Measurements from ENCODE around the gene PSMD5.
A peak's percentile ranks its signal among the peaks of the same experiment; 100 is the strongest.

Gene PSMD5

DNA sequence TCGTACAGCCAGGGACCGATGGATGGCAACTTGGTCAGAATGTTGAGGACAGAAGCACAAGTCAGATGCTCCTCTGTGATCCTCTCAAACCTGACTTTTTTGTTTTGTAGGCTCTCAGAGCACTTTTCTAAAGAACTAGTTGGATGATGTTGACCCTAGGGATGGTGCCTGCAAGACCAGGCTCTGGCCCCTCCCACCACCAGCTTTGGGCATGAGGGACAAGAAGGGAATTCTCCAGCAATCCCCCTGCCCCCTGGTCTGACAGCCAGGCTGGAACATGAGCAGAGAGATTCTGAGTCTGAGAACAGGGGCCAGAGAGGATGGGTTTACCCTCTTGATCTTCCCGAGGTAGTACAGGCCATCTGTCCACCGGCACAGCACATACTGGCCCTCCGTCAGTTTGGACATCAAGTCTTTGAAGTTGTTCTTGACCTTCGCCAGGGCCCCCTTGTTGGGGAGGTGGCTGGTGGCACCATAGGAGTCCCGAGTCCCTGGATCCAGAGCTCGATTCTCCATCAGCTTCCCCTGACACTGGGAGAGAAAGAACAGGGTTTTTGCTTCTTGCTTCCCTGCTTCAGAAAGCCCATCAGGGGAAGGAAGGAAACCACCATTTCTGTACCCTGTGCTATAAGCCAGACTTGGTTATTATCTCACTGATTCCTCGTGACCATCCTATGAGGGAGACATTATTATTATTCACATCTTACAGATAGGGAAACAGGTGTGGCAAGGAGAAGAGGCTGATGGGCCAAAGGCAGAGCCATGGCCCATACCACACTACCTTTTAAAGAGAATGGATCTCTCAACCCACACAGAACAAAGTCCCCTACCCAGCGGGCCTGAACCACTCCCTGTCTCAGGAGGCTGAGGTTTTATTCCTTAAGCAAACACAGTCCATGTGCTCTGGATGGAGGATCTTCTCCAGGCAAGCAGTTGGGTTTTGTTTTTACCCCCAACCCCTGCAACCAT, 31.8 kb upstream of the PSMD5 start:
- no peak for DNase-seq

DNA sequence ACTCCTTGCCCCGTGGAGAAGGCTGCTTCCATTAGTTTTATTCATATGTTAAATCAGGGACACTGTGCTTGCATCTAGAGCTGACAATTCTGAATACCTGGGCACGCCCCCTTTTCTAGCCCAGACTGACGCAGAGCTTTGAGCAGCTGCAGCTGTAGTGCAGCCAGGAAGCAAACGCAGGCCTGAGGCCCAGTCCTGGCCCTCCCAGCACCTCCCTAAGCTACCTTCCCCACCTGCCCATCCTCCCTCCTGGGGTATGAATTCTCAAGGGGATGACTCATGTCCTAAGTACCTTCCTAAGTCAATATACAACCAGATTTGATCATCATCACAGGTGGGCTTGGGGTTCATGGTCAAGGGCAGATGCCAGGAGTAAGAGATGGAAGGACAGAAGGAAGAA, 30.8 kb upstream of the PSMD5 start:
- DNase-seq = no peak

DNA sequence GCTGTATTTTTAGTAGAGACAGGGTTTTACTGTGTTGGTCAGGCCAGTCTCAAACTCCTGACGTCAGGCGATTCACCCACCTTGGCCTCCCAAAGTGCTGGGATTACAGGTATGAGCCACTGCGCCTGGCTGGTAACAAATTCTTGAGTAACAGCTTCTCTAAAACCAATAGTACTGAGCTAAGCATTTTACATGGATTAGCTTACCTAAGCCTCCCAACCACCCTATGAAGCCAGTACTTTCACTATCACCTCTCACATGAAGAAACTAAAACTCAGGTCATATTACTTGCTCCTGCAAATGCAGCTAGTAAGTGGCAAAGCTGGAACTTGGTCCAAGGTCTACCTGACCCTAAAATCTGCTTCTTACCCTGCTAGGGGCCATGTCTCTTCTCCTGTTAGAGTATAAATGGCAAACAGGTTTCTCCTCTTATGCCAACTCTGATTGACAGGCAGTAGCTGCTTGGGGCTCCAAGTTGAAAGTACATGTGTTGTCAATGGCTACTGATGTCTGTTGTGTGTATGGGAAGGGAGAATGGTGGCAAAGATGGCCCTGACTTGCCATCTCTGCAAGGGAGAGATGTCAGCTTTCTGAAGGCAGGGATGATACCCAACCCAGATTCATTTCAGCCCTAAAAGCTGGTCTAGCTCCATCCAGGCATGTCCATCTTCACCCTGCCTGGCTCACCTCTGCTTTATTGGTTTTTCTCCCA, 30.2 kb upstream of the PSMD5 start:
- DNase-seq = no peak

DNA sequence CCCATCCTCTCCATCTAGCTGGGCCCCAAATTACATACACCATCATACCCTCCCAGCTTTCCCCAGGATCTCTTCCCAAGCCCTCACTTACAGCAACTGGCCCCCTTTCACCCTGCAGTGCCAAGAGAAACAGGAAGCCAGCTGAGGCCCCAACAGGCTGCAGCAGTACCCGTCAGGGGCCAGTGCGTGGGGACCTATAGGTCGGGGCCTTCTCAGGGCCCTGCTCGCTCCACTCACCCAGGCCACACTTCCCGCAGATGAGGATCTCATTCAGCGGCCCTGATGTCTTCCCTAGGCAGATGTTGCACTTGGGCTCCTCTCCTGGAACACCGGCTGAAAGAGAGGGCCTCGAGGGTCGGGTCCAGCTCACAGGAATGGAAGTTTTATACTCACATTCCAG, 27.5 kb upstream of the PSMD5 start:
- DNase-seq = no peak

DNA sequence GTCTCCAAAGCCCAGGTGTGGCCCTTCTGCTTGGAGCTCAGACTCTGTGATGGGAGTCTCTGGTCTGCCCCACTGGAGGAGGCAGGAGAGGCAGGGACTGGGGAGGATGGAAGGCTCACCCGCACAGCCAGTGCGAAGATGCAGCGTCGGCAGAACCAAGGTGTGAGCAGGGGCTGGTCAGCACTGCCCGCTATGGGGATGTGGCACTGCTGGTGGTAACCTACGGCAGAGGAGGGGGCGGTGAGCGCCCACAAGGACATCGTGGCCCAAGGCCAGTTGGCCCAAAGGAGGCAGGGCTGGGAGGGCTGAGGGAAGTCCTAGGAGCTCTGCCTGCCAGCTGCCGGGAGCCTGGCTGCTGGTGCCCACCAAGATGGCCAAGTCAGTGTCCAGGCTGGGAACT, 27.0 kb upstream of the PSMD5 start:
- DNase-seq = no peak

DNA sequence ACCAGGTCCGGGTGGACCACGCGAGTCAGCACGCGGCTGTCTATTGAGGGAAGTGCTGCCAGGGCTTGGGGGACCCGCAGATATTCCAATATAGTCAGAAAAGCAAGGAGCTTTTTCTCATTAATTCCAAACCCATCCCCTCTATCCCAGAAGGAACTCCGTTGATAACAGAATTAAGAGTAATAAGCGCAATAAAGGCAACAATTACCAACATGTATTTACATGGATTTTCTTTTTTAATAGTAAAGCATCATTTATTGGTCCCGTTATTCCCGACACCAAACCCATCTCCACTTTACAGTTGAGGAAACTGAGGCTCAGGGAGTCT, 26.6 kb upstream of the PSMD5 start:
- no peak for DNase-seq

DNA sequence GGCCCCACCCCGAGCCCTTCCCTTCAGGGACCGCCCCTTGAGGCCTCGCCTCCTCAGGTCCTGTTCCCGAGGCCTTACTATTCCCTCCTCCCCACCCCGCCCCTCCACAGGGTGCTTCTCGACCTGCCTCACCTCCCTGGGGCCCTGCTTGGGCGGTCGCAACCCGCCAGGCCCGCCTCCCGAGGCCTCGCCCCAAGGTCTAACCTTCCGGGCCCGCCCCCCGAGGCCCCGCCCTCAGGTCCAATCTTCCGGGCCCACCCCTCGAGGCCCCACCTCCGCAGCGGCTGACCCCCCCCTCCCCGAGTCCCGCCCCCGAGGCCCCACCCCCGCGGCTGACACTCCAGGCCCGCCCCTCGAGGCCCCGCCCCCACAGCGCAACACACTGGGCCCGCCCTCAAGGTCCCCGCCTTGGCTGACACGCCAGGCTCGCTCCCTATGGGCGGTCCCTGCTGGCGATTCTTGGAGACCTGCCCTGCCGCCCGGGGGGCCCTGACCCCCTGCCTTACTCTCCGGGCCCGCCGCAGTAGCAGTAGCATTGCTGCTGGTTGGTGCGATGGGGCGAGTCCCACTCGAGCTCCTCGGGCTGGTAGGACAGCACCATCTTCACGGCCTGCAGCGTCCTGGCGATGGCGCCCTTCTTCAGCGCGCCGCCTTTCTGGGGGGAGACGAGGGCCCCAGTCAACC, 26.1 kb upstream of the PSMD5 start:
- peak; percentile 97 for DNase-seq

DNA sequence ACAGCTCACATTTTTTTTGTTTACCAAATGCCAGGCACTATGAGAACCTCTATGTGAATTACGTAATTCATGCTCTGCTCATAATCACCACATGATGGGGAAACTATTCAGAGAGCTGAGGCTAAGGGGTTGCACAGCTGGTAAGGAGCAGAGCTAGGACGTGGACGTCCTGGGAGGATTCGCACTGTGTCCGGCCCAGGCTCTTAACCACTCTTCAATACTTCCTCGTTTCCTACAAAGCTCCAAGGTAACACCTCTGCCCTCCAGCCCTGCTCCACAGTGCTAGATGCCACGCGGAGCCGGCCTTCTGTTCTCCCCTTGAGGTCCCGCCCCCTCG, 25.6 kb upstream of the PSMD5 start:
- no peak for DNase-seq

DNA sequence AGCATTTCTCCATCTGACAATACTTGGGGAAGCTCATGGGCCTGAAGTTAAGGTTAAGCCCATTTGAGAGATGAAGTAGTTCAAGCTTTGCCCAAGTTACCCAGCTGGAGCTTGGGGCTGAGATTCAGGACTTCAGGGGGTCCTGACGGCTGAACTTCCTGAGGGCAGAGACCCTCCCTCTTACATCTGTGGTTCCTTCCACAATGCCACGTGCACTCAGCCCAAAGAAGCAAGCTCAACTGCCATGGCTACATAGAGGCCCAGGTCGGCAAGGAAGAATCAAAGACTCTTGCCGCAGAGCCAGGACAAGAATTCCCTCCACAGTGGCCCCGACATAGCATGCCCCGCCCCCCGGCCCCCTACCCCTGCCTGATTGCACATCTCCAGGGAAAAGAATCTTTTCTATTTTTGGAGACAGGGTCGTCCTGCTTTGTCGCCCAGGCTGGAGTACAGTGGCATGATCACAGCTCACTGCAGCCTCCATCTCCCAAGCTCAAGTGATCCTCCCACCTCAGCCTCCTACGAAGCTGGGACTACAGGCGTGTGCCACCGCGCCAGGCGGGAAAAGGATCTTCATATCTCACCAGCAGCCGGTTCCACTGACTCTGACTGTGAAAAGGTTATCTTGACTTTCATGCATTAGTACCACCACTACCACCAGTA, 25.1 kb upstream of the PSMD5 start:
- no peak for DNase-seq

DNA sequence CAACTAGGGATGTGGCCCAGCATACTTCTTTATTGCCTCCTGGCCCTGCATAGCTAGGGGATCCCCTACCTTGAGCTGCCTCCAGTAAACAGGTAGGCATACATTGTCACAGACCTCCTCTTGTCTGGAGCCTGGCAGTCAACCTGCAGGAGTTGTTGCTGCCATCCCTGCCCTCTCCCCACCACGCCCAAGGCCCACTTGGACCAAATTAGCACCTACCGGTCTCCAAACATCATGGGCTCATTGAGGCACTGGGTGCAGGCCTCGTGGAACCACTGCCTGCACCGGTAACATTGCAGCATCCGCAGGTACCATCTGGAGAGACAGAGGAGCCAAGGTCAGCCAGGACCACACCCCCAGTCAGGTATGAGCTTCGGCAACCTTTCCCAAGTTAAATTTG, 23.9 kb upstream of the PSMD5 start:
- DNase-seq = no peak

DNA sequence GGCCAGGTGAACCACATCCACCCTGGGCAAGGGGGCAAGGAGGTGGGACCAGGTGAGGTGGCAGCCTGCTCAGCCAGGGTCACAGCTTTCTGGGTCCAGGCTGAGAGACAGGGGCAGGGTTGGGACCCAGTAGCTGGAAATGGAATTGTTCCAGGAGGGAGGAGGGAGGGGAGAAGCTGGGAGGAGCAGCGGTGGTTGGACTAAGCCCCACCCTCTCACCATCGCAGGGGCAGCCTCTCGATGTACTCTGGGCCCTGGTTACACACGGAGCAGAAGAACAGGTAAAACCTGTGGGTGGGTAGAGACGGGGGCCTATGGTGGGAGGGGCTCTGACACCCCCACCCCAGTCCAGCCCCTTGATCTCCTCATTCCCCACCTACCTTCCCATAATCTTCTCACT, 23.1 kb upstream of the PSMD5 start:
- no peak for DNase-seq

DNA sequence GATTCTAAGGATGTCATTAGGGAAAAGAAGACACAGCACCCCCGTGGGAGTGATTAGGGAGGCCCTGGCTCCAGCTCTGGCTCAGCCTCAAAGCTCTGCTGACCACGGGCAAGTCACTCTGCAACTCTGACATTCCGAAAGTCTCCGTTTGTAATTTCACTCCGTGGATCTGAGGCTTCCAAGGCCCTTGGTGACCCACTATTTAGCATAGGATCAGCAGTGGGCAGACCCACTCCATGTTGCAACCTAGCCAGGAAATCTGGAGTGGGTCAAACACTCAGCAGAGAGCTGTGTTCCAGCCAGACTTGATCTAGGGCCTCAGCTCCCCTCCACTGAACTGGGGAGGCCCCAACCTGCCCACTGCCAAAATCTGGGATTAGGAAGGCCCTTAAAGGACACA, 22.5 kb upstream of the PSMD5 start:
- DNase-seq = no peak

DNA sequence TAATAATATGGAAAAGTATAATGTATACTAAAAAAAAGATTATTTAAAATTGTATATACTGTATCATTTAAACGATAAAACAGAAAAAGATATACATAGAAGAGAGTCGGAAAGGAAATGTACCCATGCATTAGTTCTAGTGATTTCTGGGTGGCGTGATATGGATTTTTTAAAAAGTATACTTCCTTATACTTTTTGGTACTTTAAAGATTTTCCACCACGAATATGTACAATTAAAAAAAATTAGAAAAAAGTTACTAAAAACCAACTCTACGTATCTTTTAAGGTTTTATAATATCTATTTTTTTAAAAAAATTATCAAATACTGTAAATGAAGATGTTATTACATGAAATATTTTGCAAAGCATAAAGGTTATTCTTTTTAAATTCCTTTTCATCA, 22.0 kb upstream of the PSMD5 start:
- no peak for DNase-seq

DNA sequence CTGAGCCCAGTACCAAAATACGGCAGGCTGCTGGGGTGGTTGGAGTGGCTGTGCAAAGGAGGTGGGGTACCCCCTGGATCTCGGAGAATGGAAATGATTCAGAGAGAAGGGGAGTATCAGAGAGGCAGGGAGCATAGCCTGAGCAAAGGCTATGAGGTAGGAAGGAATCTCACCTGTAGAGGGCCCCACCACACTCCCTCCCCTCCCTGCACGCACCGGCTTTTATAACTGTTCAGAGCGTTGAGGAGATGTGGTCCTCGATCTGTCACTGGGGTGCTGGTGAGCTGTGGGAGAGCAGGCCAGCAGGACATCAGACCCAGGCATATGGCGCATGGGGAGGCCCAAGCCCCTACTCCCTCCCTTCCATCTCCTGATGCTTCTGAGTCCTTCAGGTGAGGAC, 21.1 kb upstream of the PSMD5 start:
- DNase-seq = no peak

DNA sequence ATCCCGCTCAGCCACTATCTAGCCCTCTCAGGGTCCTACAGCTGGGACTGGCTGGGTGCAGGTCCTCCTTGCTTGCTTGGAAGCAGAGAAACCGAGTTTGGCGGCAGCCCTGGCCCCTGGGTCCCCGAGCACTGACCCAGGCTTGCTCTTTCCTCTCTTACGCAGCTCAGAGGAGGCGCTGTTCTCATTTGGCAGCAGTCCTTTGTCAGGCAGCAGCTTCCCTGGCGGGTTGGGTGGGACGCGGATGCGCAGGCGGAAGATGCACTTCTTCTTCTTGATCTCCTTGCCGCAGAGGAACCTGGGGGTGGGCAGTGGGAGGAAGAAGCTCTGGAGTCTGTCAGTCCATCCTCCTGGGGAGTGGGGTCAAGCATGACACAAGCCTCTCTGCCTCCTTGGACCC, 19.7 kb upstream of the PSMD5 start:
- DNase-seq = no peak

DNA sequence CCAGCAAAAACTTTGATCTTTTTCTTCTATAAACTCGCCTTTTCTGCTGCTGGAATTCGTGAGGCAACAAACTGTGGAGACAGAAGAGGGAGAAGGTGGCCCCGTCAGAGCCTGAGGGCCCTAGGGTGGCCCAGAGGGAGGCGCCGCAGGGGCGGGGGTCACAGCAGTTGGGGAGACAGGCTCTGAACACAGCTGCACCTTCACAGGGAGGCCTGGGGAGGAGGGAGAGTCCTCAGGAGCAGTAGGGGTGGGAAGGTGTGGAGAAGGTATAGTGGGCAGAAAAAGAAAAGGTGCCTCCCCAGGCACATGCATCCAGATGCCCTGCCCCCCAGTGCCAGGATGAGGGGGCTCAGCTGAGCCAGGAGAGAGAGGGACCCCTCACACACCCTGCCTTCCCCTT, 19.2 kb upstream of the PSMD5 start:
- DNase-seq = no peak

DNA sequence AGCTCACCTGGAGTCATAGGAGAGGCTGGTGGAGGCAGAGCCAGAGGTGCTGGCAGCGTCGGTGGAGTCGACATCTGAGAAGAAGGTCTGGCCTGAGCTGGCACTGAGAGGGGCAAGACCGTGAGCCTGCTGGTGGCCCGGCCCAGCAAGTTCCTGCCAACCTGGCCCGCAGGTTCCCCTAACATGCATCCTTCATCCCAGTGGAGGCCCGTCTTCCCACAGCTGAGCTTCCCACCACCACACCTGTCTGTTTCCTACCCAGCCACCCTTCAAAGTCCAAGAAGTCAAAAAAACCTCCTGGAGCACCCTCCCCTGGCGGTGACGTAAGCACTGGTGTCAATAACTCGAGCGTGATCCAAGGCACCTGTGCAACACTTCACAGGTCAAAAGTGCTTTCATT, 17.4 kb upstream of the PSMD5 start:
- DNase-seq = no peak

DNA sequence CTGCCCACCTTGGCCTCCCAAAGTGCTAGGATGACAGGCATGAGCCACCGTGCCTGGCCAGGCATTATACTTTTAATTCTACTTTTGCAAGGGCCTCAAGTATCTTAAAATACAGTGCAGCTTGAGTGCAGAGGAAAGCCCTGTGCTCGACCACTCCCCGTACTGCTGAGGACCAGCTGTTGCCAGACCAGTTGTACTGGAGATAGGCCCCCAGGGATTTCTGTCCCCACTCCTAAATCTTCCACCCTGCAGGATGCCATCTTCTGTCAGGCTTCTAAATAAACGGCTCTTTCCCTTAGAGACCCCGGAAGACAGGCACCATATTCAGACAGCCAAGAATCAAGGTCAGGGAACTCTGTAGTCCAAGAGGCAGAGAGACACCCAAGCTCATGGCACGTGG, 16.6 kb upstream of the PSMD5 start:
- DNase-seq = no peak

DNA sequence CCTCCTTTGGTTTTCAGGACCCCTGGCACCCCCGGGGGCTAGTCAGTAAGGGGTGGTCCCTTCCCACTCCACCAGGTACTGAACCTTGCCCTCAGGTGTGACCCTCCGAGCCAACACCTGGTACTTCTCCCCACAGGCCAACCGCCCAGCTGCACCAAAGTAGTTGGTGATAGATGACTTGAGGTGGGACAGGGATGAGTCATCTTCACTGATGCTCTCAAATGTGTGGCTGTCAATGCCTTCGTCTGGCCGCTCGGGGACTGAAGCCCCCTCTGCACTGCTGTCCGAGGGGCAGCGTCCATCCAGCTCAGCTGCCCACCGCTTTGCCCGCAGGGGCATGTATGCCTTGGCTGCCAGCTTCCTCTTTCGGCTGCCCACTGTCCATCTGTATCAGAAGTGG, 15.2 kb upstream of the PSMD5 start:
- DNase-seq = no peak

DNA sequence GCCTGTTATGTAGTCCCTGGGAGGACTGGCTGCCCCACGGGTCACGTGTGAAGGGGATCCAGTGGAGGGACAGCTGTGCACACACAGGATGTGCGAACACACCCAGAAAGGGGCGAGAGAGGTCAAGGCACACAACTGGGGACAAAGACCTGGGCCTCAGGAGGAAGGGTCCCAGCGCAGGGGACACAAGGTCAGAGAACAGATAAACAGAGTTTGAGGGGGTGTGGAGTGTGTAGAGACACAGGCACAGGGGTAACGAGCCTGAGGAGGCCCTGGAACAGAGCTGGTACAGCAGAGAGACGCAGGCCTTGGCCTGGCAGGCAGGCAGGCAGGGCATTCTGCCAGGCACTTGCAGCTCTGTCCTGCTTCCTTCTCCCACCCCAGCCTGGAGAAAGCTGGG, 14.8 kb upstream of the PSMD5 start:
- no peak for DNase-seq

DNA sequence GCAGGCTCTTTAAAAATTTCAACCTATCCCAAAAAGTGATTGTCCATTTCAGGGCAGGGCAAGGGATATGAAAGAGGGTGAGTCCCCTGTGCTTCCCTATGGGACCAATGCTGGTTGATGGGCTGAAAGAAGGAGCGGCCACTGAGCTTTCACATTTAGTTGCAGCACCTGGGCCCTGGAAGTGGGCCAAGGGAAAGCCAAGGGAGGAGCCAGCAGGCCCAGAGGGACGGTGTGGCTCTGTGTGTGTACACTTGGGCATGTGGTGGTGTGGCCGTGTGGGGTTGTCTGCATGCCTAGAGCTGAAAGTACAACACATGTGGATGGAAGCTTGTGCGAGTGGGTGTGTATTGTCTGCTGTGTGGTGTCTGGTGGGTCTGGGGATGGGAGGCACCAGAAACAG, 14.0 kb upstream of the PSMD5 start:
- no peak for DNase-seq

DNA sequence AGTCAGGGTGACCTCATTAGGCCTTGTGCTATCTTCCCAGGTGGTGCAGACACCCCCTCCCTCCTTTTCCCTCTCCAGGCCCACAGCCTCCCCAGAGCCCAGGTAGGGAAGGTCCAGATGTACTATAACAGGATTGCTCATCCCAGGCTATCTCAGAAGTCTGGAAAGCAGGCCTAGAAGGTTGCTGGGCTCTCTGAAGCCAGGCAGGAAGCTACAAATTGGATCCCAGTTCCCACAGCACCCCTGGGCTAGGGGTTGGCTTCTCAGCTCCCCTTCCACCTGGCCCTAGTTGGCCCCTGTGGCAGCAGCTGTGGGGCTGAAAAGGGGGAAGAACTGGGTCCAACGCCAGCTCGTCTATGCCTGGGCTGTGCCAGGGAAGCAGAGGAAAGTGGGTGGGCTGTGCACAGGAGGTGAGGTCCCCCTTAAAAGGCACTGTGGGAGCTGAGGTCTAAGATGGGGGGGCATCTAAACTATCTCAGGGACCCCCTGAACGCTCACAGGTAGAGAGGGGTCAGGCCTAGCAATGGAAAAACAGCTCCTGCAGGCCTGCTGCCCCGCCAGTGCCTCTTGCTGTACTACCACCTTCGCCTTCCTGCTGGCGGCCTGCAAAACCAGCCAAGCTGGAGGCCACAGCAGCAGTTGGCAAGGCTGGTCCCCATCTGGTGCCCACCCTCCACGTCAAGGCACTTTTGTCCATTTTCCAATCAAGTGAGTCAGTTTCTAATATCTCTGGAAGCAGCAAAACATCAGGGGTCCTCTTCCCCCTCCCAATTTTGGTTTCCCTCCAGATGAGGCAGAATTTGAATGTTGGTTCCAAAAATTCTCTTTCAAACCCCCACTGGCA, 13.3 kb upstream of the PSMD5 start:
- no peak for DNase-seq

Measured in activated T-cell treated with anti-CD3 and anti-CD28 coated beads, Interleukin-2, amount 50 U/mL, for 1 hour (primary cell).